Mucosa of stomach (tissue), 1 donor: ENCODE results near the gene MINAR2.

Experiments
- H3K27me3 ChIP-seq: one replicate; pipeline ENCODE4 v1.7.0; 2013; ENCODE audit warnings: mild to moderate bottlenecking, low read length; ENCODE audit not compliant: control insufficient read depth, insufficient read depth
- H3K36me3 ChIP-seq: one replicate; pipeline ENCODE4 v1.7.0; 2013; ENCODE audit warnings: low read length; ENCODE audit not compliant: control insufficient read depth, insufficient read depth
- H3K4me1 ChIP-seq: one replicate; pipeline ENCODE4 v1.7.0; 2013; ENCODE audit warnings: mild to moderate bottlenecking, low read length; ENCODE audit not compliant: control insufficient read depth, insufficient read depth
- H3K4me3 ChIP-seq: one replicate; pipeline ENCODE4 v1.7.0; 2013; ENCODE audit warnings: low read length
- H3K9ac ChIP-seq: one replicate; pipeline ENCODE4 v1.7.0; 2013; ENCODE audit warnings: mild to moderate bottlenecking, low read length, moderate library complexity
- H3K9me3 ChIP-seq: one replicate; pipeline ENCODE4 v1.7.0; 2013; ENCODE audit warnings: mild to moderate bottlenecking, low read length, moderate library complexity; ENCODE audit not compliant: control insufficient read depth
- donor health status: Pancreatic carcinoma.

Gene MINAR2, protein sequence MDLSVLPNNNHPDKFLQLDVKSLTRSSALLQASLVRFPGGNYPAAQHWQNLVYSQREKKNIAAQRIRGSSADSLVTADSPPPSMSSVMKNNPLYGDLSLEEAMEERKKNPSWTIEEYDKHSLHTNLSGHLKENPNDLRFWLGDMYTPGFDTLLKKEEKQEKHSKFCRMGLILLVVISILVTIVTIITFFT

DNA sequence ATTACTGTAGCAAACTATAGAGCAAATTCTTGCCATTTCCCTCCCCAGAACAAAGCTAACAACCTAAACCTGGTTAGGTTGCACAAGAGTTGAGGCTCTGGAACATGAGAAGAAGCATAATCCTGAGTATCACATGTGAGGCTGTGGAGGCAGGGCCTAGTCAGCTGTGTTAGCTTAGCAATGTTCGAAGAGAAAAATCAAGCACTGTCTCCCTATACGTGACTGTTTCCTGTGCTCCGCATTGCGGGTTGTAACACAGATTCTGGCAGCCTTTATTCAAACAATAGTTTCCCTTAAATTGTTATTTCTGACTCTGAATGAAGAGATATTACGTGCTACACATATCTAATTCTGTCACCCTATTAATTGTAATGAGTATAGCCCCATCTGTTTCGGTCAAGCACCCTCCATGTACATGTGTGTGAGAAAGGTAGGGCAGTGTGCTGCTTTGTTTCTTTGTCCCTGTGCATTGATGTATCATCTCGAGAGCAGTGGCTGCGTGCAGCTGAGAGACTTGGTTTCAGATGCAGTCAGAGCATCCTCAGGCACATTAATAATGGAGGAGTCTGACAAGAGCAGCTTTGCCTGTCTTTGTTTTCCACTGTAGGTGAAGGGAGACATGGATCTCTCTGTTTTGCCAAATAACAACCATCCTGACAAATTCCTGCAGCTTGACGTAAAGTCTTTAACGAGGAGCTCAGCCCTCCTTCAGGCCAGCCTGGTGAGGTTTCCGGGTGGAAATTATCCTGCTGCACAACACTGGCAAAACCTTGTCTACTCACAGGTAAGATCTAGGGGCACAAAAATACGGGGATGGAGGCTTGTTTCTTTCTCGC is at the start of gene MINAR2:
MINAR2 (plus strand) TSS at position 523 of the 836 bp plus-strand sequence; CDS start at position 620, 97 bp downstream.
- Histone ChIP-seq H3K27me3 (no peaks in the 10 kb centered on the region), H3K9me3 (no peaks in the 10 kb centered on the region), H3K4me1 (no peaks in the 10 kb centered on the region), H3K9ac (no peak within 1 kb of the TSS), H3K4me3 (no peak within 1 kb of the TSS), H3K36me3 (no peaks in the 10 kb centered on the region)

DNA sequence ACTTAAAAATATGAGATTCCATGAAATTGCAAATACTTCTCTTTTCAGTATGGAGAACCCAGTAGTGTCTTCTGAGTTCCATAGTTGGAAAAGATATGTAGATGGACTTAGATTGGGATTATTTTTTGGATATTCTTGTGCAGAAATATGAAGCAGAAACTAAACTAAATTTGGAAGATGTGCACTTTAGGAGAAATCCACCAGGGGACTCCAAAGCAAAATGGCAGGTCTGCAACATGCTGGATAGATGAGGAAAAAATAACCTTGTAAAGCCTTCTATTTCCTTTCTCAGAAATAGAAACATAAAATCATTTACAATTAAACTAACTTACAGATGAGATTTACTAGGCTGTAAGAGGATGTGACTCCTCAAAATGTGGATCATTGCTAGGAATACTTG is 49.2 kb upstream of the MINAR2 start:
- no peaks in the 10 kb centered on the region for H3K27me3 ChIP-seq
- H3K9me3 ChIP-seq: no peaks in the 10 kb centered on the region
- H3K9ac ChIP-seq: no peak overlapping the region
- H3K4me3 ChIP-seq: no peak overlapping the region
- no peaks in the 10 kb centered on the region for H3K36me3 ChIP-seq
- no peaks in the 10 kb centered on the region for H3K4me1 ChIP-seq

DNA sequence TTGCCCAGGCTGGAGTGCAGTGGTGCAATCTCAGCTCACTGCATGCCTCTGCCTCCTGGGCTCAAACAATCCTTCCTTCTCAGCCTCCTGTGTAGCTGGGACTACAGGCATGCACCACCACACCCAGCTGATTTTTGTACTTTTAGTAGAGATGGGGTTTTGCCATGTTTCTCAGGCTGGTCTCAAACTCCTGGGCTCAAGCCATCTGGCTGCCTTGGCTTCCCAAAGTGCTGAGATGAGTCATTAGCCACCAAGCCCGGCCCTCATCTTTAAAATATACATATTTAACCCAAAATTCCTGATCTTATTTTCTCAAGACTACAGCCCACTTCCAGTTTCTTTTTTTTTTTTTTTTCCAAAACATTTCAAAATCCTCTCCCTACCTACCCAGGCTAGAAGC is 31.7 kb upstream of the MINAR2 start:
- Histone ChIP-seq H3K27me3 (no peaks in the 10 kb centered on the region), H3K9me3 (no peaks in the 10 kb centered on the region), H3K36me3 (no peaks in the 10 kb centered on the region), H3K4me1 (no peaks in the 10 kb centered on the region), H3K4me3 (no peak overlapping the region), H3K9ac (no peak overlapping the region)

DNA sequence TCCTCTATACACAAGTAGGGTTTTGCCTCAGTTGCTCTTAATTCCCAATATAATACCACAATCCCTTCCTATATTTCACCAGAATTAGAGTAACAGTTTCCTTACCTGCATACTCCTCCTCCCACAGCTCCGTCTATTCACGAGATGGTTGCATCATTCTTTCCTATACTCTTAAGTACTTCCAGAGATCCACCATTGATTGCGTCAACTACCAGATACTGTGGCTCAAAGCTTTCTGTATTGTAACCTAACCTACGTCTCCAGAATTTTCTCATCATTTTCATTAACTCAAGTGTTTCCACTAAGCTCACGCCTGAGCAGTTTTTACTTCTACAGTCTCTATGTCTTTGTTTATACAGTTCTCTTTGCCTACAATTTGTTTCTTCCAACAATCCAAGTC is 31.2 kb upstream of the MINAR2 start:
- H3K36me3 ChIP-seq: no peaks in the 10 kb centered on the region
- H3K4me3 ChIP-seq: no peak overlapping the region
- no peaks in the 10 kb centered on the region for H3K9me3 ChIP-seq
- H3K4me1 ChIP-seq: no peaks in the 10 kb centered on the region
- no peak overlapping the region for H3K9ac ChIP-seq
- no peaks in the 10 kb centered on the region for H3K27me3 ChIP-seq

DNA sequence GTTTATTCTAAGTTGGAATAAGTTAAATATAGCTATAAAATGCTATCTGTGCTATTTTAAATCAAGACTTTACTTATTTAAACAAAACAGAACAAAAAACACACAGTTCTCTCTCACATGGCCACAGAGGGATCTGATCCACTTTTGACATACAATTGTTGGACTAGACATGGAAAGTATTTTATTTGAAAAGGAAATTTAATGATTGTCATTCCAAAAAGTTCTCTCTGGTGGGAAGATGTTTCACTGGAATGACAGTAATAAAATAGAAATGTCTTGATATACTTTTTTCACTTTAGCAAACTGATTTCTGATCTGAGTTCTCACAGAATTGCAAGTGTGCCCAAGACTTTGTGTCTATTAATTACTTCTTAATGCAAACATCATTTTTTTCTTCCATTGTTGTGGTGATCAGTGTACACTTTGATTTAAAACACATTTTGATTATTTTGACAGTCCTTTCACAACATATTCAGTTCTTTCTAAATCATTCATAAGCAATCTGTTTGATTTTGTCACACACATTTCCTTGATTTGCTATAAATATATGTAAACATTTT is 30.1 kb upstream of the MINAR2 start:
- Histone ChIP-seq H3K9me3 (no peaks in the 10 kb centered on the region), H3K9ac (no peak overlapping the region), H3K4me3 (no peak overlapping the region), H3K27me3 (no peaks in the 10 kb centered on the region), H3K4me1 (no peaks in the 10 kb centered on the region), H3K36me3 (no peaks in the 10 kb centered on the region)

DNA sequence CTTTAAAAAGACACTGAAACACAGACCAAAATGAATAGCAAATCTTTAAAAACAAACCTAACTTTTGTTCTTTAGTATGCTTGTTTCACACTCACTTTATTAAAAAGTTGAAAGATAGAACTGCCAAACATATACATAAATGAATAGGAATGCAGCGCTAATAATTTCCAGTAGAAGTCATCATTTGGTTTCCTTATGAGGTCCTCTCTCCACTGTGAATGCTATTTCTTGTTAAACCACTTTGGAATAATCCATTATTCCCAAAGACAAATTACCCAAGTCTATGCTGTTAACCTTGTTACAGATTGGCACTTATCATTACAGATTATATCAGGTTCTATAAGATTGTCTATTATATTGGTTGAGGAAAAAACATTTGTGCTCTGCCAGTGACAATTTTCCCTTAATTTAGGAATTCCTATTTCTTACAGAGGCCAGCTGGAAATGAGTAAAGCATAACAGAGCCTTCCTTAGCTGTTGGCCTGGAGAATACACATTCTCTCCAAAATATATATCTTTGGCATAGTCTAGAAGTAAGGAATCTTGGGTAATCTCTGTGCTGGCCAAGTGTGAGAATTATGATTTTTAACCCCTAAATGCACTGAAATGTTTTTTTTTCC is 29.3 kb upstream of the MINAR2 start:
- Histone ChIP-seq H3K9me3 (no peaks in the 10 kb centered on the region), H3K4me1 (no peaks in the 10 kb centered on the region), H3K4me3 (no peak overlapping the region), H3K9ac (no peak overlapping the region), H3K36me3 (no peaks in the 10 kb centered on the region), H3K27me3 (no peaks in the 10 kb centered on the region)

DNA sequence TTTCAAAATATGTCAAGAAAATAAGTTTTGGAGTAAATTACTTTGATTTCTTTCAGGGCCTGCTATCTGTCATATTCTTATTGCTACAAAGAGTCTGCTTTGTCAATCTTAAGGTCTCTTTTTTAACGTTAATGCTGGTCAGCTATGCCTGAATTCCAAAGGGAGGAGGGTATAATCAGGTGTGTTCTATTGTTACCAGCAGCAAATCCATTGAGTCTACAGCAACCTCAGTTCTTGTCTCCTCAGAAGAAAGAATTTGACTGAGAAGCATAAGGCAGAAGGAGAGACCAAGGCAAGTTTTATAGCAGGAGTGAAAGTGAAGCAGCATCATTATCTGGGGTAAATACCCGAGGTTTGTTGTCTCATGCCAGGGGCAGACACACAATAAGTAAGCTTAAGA is 23.7 kb upstream of the MINAR2 start:
- Histone ChIP-seq H3K9ac (no peak overlapping the region), H3K9me3 (no peaks in the 10 kb centered on the region), H3K36me3 (no peaks in the 10 kb centered on the region), H3K27me3 (no peaks in the 10 kb centered on the region), H3K4me1 (no peaks in the 10 kb centered on the region), H3K4me3 (no peak overlapping the region)

DNA sequence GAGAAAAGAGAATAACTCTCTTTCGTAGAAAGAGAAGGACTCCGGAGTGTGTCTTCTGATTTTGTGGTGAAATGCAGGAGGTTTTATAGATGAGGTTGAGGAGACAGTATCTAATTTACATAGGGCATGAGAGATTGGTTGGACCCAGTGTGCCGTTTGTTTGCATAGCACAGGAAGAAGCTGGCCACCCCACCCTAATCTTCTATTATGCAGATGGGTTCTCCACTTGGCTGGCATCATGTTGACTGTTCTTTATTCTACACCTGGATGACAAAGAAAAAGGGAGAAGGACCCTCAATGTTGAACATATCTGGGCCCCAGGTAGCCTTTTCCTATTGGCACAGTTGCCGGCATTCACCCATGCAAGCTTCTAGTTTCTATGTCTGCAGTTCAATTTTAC is 23.2 kb upstream of the MINAR2 start:
- Histone ChIP-seq H3K4me3 (no peak overlapping the region), H3K9me3 (no peaks in the 10 kb centered on the region), H3K36me3 (no peaks in the 10 kb centered on the region), H3K27me3 (no peaks in the 10 kb centered on the region), H3K9ac (no peak overlapping the region), H3K4me1 (no peaks in the 10 kb centered on the region)

DNA sequence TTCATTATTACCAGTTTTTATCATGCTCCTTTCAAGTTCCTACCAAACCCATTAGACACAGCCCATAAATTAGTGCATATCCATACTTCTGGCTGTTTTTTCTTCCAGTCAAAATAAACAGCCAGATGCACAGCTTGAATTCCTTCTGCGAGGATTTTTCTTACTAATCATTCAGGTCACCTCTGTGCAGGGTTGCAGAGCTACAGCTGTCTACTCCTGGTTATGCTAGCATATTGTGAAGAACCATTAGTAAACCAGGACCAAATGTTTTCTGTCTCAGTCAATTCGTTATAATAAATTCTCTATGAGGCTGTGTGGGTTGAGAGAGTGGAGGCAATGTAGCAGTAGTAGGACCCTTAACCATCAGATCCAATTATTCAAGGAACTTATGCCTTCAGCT is 8.1 kb upstream of the MINAR2 start:
- H3K9me3 ChIP-seq: no peaks in the 10 kb centered on the region
- no peaks in the 10 kb centered on the region for H3K4me1 ChIP-seq
- no peaks in the 10 kb centered on the region for H3K27me3 ChIP-seq
- no peaks in the 10 kb centered on the region for H3K36me3 ChIP-seq
- no peak overlapping the region for H3K4me3 ChIP-seq
- H3K9ac ChIP-seq: no peak overlapping the region

DNA sequence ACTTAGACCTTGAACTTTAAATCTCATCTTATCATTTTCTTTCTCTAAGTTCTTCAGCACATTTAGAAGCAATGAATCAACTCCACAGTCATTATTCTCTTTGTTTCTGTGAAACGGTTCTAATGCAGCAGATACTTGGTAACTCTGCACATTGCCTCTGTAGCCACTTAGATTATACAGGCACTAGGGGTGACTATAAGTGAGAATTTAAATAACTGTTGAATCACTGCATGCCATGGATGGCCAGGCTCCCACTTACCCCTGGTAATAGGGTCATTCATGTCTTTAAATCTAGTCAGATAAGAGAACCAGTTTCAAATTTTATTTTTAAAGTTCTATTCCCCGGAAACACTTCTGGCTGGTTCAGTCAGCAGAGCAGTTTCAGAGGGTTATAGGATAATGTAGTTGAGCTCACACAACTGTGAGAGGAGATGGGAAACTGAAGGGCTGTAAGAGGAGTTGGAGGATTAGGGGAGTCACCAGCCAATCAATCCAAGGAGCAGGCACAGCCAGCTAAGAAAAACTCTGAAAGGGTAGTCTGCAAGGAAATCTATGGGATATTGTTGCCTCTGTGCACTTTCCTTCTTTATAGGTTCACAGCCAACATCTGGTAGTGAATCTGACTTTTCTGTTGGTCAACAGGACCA is 4.2 kb upstream of the MINAR2 start:
- Histone ChIP-seq H3K27me3 (no peaks in the 10 kb centered on the region), H3K4me3 (no peak overlapping the region), H3K9ac (no peak overlapping the region), H3K4me1 (no peaks in the 10 kb centered on the region), H3K9me3 (no peaks in the 10 kb centered on the region), H3K36me3 (no peaks in the 10 kb centered on the region)

DNA sequence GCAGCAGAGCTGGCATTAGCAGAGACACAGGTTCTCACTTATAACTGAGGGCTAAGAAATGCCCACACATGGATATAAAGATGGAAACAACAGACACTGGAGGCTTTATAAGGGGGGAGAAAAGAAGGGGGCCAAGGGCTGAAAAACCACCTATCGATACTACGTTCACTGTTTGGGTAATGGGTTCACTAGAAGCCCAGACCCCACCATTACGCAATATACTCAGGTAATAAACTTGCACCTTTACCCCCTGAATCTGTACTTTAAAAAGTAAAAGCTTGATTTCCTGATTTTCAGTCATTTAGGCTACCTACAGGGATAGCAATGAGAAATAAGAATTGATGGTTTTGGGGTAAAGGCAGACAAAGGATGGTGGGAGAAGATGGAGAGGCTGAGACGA is 1.9 kb upstream of the MINAR2 start:
- Histone ChIP-seq H3K4me3 (no peak overlapping the region), H3K36me3 (no peaks in the 10 kb centered on the region), H3K27me3 (no peaks in the 10 kb centered on the region), H3K9me3 (no peaks in the 10 kb centered on the region), H3K4me1 (no peaks in the 10 kb centered on the region), H3K9ac (no peak overlapping the region)

DNA sequence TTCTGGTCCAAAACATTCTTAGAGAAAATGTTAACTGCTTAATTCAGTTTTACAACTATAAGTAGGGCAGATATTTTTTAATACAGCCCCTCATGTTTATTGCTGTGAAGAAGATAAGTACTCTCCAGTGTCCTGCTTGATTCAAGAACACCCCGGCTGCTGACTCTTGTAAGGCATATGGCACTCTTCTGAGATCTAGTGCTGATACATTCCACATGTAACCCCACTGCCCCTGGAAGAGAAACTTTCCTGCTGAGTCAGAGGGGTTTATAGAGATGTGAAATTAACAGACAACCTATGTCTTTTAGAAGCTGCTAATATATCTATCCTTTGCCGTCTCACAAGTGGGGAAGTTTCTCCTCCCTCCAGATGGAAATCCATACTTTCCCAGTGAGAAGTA is 1.0 kb upstream of the MINAR2 start:
- Histone ChIP-seq H3K4me3 (no peak overlapping the region), H3K27me3 (no peaks in the 10 kb centered on the region), H3K9me3 (no peaks in the 10 kb centered on the region), H3K36me3 (no peaks in the 10 kb centered on the region), H3K4me1 (no peaks in the 10 kb centered on the region), H3K9ac (no peak overlapping the region)
